Cerebellar nuclear complex (tissue), 1 donor: ENCODE data around the gene SAA2.
"Not testable (repeated sequence)": the region's sequence is repeated elsewhere in the genome, so short reads cannot be mapped to it uniquely, and the experiment has no call there.

Source experiments
- DNase-seq, 2 experiments: peaks; one replicate each; lab custom pipeline; 2025; lab: John Stamatoyannopoulos, UW

The SAA2 gene

DNA sequence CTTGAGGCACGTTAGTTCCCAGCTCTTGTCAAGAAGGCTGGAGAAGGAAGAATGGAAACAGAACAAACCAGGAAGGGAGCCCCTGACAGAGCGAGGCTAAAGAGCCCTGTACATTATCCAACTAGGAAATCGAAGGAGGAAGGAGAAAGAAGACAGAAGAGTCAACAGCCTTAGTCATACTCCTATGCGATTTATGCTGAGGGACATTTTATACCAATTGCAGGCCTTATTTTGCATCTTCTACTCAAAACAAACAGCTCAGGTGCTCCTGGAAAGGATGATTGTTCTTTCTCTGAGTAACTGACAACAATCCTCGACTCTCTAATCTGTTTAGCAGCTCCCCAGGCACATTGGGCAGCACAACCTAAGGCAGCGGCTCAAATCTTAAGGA is 1.3 kb downstream of the SAA2 start:
- not testable (repeated sequence) for DNase-seq

DNA sequence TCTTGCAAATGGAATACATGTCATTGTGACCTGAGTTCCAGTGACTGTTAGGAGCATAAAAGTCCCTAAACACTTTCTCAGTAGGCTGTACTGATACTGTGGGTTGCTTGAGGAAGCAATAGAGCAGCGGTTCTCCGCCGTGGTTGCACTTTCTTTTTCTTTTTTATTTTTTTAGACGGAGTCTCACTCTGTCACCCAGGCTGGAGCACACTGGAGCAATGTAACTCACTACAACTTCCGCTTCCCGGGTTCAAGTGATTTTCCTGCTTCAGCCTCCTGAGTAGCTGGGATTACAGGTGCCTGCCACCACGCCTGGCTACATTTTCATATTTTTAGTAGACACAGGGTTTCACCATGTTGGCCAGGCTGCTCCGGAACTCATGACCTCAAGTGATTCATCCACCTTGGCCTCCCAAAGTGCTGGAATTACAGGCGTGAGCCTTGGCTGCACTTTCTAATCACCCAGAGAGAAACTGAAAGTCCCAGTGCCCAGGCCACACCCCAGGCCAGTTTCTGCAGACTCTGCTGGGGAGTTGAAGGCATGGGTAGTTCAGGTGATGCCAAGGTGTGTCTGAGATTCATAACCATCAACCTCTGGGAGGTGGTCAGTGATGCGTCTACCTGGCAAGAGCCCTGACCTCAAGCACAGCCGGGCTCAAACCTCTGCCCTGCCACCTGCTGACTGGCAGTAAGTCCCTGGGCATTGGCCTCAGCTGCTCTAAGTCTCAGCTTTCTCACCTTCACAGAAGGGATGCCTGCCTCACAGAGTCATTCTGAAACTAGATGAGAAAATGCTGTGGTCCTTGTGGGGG is 1.9 kb downstream of the SAA2 start:
- not testable (repeated sequence) for DNase-seq

DNA sequence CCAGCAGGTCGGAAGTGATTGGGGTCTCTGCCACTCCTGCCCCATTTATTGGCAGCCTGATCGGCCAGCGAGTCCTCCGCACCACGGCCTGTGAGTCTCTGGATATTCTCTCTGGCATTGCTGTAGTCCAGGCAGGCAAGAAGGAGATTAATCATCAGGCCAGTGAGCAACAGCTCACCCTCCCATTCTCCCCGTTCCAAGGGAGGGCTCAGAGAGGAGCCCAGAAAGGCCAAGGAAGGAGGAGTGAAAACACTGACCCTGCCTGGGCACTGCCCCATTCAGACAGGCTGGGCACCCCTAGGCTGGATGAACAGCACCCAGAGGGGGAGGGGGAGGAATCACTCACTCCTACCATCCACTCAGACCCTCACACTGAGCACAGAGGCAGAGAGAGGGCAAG is 3.1 kb downstream of the SAA2 start:
- DNase-seq = no peak

DNA sequence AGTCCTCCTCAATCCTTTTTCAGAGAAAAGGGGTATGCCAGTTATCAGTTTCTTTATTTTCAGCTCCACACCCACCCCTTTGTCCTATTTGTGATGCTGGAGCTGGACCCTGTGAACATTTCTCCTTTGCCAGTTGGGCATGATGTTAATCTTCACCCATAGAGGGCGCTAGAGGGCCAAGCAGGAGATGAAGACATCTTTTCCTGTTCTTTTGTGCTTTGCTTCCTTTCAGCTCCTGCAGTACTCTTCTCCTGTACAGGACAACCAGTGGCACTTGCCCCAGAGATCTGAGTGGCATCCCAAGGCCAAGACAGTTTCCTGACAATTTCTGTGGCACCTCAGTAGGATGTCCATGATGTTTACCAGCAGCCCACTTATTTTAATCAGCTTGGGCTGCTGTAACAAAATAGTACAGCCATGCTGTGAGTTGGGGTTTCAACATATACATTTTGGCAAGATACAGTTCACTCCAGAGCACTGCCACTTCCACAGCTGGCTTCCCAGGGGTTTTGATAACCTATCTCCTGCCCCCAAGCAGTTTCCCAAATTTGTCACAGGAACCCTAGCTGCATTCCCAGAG is 4.6 kb downstream of the SAA2 start:
- DNase-seq = no peak

DNA sequence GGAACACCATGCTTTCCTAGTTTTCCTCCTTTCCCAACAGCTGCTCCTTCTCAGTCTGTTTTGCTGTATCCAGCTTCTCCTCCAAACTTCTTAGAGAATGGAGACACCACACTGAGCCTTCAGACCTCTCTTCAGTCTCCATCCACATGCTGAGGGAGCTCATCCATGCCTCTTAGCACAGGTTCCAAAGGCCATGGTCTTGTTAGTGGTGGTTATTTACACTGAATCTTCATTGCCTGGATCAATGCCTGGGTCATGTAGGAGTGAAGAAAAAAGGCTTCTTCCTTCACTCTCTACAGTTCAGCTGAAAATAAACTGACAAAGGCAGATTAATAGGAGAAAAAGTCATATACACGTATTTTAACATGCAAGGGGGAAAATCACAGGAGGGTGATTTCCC is 8.8 kb downstream of the SAA2 start:
- no peak for DNase-seq

DNA sequence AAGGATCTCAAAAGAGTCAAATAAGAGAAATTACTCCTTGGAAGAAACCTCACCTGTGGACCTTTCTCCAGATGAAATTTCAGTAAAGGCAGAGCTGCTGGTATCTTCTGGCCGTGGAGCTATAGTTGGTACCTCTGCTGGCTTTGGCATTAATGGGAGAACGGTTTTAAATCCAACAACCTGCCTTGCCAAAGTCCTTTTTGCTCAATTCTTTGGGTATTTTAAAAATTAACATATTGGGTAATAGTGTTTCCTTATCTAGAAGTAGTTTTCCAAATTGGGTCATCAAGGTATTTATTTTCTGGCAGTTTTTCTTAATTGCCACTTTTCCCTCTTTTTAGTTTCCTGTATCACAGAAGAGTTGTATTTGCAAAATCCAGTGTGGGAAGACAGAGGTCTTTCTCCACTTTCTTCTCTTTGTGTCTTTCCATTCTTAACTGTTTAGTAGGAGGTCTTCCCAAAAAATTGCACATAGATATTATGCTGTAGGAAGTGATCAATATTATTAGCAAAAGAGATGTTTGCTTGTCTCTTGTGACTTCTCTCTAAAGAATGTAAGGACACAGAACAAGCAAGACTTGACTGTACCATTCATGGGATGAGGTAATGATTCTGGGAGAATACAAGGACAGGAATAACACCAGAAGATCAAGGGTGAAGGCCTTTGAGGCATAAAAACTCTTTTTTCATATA is 11.7 kb downstream of the SAA2 start, which contains the start of gene SAA4:
TSS of gene SAA4 (minus strand) at position 139 of the 693 bp plus-strand sequence. CDS start 876 bp downstream, outside the sequence.
- no peak for DNase-seq

DNA sequence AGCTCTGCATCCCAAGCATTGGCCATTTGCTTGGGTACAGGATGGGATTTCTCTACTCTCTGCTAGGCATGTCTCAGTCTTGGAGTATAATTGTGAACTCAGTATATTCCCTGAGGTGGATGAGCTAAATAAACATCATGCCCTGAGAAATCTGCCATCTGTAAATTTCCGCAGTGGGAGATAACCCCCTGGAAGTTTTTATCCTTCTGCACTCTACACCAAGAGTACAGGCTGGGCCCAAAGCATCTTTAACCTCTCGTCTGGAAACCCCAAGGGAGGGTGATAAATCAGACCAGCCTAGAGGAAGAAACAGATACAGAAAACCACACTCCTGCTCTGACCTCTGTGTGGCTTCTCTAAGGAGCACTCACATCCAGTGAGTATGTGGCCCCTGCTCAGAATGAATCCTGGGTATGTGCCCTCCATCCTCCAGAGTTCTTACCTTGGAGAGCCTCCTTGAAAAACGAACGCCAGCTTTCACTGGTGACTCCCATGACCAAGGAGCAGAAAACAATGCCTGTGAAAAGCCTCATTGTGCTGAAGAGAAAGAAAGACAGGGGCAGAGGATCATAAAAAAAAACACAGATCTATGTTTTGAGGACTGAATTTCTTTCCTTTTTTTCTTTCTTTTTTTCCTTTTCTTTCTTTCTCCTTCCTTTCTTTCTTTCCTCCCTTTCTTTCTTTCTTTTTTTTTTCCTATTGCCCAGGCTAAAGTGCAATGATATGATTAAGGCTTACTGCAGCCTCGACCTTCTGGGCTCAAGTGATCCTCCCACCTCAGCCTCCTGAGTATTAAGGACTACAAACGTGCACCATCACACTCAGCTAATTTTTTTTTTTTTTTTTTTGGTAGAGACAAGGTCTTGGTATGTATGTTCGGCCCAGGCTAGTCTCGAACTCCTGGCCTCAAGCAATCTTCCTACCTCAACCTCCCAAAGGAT is 12.8 kb downstream of the SAA2 start:
- DNase-seq = no peak

DNA sequence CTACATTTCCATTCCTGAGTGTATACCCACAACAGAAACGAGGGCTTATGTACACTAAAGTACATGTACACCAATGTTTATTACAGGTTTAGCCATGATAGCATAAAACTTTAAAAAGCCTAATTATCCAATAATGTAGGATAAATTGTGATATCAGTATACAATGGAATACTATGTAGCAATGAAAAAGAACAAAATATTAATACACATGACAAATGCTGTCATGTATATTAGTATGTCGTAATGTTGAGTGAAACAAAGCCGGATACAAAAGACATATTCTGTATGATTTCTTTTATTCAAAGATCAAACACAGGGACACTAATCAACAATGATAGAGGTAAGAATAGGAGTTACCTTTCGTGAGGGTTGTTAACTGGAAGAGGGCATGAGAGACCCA is 14.6 kb downstream of the SAA2 start:
- no peak for DNase-seq

DNA sequence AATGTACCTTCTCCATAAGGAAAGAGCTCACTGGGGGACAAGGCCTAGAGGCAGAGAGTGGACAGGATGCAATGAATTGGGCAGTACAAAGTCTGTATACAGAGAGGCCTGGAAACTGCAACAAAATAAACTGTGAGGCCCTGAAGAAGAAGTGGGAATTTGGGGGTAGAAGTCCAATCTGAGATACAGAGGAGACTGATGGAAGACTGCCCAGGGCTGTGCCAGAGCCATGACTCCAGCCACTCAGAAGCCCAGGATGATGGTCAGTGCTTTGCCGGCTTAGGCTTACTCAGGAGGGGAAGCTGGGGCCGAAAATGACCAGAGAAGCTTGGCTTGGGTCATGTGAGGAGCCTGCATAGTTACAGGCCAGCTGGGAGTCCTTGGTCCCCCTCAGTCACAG is 17.6 kb downstream of the SAA2 start:
- DNase-seq = no peak

DNA sequence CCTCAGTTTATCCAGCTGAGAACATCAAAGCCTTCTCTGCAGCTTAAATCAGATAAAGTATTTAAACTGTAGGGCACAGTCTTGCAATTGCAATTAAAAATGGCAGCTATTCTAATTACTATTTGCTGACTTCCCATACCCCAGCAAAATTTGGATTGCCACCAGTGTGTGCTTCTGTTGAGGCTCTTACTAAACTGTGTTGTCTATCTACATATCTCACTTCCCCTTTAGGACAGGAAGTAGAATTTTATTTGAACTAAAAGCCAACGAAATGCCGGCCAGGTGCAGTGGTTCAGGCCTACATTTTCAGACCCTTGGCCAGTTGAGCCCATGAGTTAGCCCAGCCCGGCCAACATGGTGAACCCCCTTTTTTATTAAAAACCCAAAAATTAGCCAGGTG is 19.0 kb downstream of the SAA2 start:
- no peak for DNase-seq

DNA sequence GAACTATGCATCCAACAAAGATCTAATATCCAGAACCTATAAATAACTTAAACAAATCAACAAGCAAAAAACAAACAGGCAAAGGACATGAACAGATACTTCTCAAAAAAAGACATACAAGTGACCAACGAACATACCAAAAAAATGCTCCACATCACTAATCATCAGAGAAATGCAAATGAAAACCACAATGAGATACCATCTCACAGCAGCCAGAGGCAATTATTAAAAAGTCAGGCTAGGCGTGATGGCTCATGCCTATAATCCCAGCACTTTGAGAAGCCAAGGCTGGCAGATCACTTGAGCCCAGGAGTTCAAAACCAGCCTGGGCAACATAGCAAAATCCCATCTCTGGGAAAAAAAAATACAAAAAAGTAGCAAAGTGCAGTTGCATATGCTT is 22.6 kb downstream of the SAA2 start:
- DNase-seq = no peak

DNA sequence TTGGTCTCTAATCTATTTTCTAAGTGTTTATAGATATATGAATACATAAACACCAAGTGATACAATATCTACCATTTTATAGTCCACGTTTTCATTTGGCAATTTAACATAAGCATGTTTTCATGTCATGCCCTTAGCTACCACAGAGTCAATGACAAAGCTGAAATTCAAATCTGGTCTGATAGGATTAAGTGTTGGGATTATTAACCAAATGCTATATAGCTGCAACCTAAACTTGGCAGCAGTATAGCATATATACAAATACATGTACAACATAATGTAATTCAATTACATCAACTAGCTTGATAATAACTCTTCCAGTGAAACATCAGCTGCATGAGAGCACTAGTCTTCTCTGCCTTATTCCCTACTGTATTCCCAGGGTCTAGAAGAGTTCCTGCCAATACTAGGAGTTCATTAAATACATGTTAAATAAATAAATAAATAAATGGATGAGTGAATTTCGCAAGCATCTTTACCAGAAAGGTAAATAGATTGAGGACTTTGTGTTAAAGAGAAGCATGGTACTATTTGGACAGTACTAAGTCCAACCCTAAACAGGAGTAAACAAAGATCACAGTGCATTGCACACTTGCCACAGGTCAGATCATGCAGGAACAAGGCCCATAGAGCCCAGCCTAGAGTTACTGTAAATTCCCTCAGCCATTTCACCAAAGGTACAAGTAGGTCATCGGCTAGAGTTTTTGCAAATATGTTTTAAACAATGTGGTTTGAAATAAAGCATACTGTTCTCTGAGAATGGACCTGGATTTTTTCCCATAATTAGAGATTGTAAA is 24.7 kb downstream of the SAA2 start:
- no peak for DNase-seq

DNA sequence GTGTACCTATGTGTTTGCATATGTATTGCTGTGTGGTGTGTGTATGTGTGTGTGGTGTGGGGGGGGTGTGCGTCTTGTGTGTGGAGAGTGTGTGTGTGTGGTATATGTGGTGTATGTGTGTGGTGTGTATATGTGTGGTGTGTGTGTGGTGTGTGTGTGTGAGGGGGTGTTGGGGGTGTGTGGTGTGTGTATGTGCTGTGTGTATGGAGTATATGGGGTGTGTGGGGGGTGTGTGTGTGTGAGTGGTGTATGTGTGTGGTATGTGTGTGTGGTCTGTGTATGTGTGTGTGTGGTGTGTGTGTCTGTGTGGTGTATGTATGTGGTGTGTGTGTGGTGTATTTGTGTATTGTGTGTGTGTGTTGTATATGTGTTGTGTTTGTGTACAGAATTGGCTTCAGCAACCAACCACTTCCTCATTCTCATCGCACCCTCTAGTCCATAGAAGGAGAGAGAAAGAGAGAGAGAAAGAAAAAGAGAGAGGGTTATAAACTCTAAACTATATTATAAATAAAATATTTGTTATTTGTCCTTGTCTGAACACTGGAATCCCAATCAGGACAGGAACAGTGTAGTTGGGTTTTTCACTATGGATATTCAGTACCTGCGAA is 25.6 kb downstream of the SAA2 start:
- DNase-seq = no peak

DNA sequence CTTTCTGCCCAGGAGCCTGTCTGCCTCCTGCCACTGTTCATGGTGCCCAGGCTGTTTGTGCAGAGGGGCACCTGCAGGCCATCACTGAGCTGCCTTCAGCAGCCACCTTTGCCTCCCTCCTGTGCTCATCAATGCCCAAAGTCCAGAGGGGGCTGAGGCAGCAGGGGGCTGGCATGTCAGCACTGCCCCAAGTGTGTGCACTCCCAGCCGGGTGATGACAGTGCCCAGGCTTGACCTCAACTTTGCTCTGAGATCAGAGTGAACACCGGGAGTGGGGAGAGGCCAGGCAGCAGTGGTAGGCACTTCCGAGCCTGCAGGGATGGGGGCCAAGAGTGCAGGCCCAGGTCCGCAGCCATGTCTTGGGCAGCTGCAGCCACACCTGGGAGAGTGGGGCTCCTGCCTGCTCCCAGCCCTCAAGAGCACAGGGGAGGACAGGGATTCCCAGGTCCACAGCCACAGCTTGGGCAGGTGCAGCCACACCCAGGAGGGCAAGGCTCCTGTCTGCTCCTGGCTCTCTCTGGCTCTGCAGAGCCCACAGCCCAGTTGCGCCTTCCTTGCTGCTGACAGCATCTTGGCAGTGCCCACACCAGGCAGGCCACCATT is 27.1 kb downstream of the SAA2 start:
- no peak for DNase-seq

DNA sequence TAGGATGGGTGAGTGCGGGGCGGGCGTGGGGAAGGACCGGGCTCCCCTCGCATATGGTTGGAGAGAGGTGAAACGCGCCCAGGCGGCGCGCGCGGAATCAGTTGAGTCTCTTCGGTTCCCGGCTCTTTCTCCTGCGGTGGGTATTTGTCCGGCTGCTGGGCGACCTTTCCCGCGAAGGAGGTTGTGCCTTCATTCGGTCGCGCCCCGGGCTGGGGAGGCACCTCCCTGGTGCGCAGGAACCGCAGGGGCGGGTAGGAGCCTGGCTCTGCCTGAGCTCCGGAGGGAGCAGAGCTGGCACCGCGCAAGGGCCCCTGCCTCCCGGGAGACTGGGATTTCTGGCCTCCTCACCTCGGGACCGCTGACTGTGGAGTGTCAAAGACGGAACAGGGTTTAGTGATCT is 39.4 kb downstream of the SAA2 start:
- DNase-seq = no peak

DNA sequence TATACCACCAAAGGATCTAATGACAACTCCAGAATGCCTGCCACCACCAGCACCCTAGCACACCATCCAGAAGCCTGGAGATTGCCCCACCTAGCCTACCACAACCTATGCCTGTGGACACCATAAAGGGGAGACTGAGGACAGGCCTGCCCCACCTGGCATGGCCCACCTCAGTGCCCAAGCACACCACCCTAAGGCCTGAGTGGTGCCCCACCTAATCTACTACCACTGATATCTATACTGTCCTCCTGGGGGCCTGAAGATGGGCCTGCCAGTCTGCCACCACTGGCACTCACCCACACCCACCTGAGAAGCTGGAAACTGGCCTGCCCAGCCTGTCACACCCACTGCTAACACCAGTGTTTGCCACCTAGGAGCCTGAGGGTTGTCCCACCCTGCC is 43.7 kb downstream of the SAA2 start:
- DNase-seq = no peak

DNA sequence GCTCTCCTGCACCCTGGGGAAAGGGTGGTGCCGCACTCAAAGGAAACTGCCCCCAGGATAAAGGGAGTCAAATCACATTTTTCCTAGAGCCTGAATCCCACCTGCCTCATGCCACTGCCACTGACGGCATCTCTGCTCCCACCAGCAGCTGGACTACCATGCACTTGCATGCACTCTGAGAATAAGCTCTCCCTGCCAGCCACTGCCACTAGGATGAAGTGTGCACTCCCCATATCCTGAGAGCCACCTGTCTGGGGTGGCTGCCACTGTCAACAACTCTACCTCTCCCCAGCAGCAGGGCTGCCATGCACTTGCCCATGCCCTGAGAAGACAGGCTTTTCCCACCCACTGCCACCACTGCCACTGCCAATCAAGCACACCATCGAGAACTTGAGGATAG is 44.2 kb downstream of the SAA2 start:
- no peak for DNase-seq

DNA sequence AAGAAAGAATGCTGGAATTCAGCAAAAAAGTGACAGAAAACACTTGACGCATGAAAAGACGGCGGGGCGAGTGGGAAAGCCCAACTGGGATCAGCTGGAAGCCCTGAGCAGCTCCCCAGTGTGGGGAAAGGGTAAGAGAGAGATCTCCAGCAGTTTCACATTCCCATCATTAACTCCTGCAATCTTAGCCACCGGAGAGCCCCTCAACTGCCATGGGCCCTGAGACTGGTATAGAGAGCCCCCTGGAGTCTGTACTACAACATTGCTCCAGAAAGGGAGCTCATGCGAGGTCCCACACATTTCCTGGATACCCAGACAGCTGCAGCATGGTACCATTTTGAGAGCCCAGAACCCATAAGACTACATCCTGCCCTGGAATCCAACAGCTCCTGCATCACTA is 44.7 kb downstream of the SAA2 start:
- DNase-seq = no peak

DNA sequence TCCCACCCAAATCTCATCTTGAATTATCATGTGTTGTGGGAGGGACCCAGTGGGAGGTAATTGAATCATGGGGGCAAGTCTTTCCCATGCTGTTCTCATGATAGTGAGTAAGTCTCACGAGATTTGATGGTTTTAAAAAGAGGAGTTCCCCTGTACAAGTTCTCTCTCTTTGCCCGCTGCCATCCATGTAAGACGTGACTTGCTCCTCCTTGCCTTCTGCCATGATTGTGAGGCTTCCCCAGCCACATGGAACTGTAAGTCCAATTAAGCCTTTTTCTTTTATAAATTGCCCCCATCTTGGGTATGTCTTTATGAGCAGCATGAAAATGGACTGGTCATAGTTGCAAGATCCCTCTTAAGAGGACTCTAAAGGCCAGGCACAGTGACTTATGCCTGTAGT is 50.7 kb downstream of the SAA2 start:
- DNase-seq = not testable (repeated sequence)

DNA sequence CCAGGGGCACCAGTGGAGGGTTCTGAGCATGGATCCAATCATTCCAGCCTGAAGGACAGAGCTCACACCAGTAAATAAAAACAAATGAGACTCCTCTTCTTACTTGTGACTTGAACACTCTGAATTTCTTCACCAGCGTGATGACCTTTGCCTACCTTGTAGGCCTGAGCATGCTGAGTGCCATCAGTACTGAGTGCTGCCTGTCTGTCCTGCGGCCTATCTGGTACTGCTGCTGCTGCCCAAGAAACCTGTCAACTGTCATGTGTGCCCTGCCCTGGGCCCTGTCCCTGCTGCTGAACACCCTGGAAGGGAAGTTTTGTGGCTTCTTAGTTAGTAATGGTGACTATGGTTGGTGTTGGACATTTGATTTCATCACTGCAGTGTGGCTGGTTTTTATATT is 51.9 kb downstream of the SAA2 start:
- no peak for DNase-seq
